HG02938 (cell line): ENCODE measurements around the gene FCAR.
"Not testable (repeated sequence)": the region's sequence is repeated elsewhere in the genome, so short reads cannot be mapped to it uniquely, and the experiment has no call there.

ENCODE experiments used
- ATAC-seq: cut with Tn5 transposase; IDR thresholded peaks from one replicate; pipeline ENCODE4 v1.9.1; 2021; ENCODE audit warnings: mild to moderate bottlenecking, moderate library complexity; ENCODE audit not compliant: unreplicated experiment

FCAR gene

DNA sequence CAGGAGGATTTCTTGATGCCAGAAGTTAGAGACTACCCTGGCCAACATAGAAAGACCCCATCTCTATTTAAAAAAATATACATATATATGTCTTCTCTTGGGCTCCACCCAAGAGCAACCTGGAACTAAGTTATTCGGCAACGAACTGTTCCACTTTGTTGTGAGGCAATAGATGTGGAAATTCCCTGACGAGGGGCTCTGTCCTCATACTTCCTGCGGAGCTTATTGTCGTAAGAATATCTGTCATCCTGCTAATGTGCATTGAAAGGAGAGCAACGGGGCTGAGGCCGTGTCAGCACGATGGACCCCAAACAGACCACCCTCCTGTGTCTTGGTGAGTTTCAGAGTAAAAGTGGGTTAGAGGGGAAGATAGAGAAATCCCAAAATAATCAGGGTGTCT, at the start of gene FCAR:
FCAR (plus strand) TSS at position 246 of the 400 bp plus-strand sequence; CDS start at position 301, 55 bp downstream.
- no peak for ATAC-seq

DNA sequence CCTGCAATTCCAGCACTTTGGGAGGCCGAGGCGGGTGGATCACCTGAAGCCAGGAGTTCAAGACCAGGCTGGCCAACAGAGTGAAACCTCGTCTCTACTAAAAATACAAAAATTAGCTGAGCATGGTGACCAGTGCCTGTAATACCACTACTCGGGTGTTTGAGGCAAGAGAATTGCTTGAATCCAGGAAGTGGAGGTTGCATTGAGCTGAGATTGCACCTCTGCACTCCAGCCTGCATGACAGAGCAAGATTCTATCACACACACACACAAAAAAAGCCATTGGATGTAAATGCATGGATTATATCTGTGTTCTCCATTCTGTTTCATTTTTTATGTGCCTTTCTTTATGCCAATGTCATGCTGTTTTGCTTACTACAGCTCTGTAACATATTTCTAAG, 49.6 kb upstream of the FCAR start:
- ATAC-seq = not testable (repeated sequence)

DNA sequence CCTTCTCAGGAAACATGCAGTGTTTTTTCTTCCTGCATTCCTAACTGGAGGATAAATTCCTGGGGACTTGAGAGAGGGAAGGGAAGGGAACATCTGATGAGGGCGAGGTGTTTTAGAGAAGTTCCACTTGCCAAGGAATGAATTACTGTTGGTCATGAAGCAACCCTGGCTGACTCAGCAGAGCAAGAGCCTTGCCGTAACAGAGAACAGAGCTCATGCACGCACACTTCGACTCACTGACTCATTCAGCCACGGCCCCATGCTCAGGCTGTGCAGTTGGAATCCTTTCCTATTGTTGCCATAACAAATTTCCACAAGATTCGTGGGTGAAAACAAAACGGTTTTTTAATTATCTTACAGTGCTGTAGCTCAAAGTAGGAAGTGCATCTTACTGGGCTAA, 48.7 kb upstream of the FCAR start:
- not testable (repeated sequence) for ATAC-seq

DNA sequence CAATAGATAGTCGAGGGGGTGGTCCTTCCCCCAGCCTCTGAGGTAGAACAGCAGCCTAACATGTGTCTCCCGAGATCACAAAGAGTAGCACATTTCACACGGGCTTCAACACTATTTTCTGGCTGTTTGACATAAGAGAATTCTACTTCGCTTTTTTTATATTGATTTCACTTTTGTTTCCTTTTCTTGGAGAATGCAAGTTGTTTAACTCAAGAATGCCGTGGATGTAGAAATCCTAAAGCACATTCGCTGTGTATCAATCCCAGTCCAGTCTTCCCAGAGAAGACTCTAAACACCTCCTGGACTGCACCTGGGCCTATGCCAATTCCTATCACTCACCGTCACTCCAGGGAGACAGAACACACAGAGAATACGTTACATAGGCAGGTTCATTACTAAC, 46.0 kb upstream of the FCAR start:
- ATAC-seq = not testable (repeated sequence)

DNA sequence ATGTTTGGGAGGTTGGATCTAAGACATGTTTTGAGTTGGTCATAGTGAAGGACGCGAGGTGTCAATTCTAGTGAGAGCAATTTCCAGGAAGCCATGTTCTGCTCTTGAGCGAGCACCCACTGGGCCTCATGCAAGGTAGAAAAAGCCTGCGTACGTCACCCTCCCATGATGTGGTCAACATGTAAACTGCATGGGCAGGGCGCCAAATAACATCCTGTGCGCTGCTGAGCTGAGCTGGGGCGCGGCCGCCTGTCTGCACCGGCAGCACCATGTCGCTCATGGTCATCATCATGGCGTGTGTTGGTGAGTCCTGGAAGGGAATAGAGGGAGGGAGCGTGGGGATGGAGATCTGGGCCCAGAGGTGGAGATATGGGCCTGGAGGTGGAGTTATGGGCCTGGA, 41.5 kb upstream of the FCAR start, which contains the start of gene KIR2DS4:
KIR2DS4 (plus strand) TSS at position 181 of the 400 bp plus-strand sequence.
- ATAC-seq = not testable (repeated sequence)

DNA sequence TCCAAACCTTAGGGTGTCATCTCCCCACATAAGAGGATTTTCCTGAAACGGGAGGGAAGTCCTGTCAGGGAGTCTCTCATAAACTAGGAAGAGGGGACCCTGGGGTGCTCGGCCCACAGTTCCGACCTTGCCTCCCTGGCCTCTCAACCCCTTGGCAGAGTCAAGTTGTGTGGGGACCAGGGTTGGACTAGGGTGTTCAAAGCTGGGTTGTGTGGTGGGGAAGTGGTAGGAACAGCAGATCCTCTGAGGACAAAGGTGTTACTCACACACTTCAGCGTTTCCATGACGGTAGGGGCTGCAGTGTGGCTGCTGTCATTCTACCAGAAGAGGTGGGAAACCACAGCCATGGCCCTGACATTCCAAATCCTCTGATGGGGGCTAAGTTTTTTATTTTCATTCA, 38.9 kb upstream of the FCAR start:
- ATAC-seq = not testable (repeated sequence)

DNA sequence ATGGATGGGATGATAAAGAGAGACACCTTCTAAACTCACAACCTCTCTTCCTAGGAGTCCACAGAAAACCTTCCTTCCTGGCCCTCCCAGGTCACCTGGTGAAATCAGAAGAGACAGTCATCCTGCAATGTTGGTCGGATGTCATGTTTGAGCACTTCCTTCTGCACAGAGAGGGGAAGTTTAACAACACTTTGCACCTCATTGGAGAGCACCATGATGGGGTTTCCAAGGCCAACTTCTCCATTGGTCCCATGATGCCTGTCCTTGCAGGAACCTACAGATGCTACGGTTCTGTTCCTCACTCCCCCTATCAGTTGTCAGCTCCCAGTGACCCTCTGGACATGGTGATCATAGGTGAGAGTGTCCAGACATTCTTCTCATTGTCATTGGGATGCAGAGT, 36.5 kb upstream of the FCAR start:
- not testable (repeated sequence) for ATAC-seq

DNA sequence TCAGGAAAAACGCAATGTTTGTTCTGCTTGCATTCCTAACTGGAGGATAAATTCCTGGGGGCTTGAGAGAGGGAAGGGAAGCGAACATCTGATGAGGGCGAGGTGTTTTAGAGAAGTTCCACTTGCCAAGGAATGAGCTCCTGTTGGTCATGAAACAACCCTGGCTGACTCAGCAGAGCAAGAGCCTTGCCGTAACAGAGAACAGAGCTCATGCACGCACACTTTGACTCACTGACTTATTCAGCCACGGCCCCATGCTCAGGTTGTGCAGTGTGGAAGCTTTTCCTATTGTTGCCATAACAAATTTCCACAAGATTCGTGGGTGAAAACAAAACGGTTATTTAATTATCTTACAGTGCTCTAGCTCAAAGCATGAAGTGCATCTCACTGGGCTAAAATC, 30.9 kb upstream of the FCAR start:
- ATAC-seq = not testable (repeated sequence)

DNA sequence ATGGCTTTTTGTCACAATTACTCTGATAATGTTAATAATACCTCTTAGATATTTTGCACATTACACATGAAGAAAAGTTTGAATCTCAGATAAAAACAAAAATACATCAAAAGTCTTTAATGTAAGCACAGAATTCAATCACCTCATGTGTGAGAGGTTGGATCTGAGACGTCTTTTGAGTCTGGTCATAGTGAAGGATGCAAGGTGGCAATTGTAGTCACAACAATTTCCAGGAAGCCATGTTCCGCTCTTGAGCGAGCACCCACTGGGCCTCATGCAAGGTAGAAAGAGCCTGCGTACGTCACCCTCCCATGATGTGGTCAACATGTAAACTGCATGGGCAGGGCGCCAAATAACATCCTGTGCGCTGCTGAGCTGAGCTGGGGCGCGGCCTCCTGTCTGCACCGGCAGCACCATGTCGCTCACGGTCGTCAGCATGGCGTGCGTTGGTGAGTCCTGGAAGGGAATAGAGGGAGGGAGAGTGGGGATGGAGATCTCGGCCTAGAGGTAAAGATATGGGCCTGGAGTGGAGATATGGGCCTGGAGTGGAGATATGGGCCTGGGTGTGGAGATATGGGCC, 23.9 kb upstream of the FCAR start, which contains the start of gene KIR3DL2:
KIR3DL2 (plus strand) TSS at position 383 of the 580 bp plus-strand sequence; CDS start at position 416, 33 bp downstream.
- ATAC-seq = not testable (repeated sequence)

DNA sequence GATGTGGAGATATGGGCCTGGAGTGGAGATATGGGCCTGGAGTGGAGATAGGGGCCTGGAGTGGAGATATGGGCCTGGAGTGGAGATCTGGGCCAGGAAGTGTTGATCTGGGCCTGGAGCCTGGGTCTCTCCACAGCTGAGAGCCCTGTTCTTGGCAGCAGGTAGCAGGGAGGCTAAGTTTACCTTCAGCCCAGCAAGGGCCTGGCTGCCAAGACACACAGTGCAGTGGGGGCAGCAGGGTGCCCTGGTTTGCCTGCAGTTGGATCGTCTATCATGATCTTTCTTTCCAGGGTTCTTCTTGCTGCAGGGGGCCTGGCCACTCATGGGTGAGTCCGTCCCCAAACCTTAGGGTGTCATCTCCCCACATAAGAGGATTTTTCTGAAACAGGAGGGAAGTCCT, 23.1 kb upstream of the FCAR start:
- no peak for ATAC-seq

DNA sequence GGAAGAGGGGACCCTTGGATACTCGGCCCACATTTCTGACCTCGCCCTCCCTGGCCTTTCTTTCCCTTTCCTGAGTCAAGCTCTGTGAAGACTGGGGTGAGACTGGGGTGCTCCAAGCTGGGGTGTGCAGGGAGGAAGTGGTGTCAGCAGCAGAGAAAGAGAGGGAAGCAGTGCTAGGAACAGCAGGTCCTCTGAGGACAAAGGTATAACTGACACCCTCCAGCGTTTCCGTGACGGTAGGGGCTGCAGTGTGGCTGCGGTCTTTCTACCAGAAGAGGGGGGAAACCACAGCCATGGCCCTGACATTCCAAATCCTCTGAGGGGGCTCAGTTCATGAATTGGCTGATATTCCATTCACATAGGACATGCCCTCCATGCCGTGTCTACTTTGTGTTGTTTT, 22.7 kb upstream of the FCAR start:
- ATAC-seq = no peak

DNA sequence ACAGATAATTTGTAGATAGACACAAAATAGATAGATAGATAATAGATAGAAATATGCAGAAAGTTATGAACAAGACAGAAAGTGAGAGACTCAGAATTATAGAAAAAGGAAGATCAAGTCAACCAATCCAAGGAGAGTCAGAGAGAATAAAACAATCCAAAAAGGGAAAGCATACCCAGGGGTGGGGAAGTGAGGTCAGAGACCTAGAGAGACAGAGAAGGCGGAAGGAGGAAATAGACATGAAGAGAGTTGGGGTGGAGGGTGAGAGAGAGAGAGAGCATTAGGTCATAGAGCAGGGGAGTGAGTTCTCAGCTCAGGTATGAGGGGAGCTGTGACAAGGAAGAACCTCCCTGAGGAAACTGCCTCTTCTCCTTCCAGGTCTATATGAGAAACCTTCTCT, 18.8 kb upstream of the FCAR start:
- not testable (repeated sequence) for ATAC-seq

DNA sequence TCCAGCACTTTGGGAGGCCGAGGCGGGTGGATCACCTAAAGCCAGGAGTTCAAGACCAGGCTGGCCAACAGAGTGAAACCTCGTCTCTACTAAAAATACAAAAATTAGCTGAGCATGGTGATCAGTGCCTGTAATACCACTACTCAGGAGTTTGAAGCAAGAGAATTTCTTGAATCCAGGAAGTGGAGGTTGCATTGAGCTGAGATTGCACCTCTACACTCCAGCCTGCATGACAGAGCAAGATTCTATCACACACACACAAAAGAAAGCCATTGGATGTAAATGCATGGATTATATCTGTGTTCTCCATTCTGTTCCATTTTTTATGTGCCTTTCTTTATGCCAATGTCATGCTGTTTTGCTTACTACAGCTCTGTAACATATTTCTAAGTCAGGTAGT, 15.6 kb upstream of the FCAR start:
- ATAC-seq = not testable (repeated sequence)

DNA sequence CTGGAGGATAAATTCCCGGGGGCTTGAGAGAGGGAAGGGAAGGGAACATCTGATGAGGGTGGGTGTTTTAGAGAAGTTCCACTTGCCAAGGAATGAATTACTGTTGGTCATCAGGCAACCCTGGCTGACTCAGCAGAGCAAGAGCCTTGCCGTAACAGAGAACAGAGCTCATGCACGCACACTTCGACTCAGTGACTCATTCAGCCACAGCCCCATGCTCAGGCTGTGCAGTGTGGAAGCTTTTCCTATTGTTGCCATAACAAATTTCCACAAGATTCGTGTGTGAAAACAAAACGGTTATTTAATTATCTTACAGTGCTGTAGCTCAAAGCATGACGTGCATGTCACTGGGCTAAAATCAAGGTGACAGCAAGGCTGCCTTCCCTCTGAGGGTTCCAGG, 14.6 kb upstream of the FCAR start:
- not testable (repeated sequence) for ATAC-seq

DNA sequence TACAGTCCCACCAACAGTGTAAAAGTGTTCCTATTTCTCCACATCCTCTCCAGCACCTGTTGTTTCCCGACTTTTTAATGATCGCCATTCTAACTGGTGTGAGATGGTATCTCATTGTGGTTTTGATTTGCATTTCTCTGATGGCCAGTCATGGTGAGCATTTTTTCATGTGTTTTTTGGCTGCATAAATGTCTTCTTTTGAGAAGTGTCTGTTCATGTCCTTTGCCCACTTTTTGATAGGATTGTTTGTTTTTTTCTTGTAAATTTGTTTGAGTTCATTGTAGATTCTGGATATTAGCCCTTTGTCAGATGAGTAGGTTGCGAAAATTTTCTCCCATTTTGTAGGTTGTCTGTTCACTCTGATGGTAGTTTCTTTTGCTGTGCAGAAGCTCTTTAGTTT, 10.6 kb upstream of the FCAR start:
- not testable (repeated sequence) for ATAC-seq

DNA sequence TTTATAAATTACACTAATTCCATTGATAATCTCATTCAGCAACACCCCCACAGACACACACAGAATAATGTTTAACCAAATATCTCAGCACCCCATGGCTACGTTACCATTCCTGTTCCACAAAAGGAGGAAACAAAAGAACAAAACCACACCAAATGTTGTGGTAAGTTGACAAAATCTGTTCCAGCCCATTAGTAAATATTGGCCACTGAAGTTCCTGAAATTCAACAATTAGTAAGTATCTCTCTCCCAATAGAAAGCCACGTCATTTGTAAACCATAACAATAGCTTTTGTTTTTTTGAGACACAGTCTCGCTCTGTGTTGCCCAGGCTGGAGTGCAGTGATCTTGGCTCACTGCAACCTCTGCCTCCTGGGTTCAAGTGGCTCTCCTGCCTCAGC, 2.3 kb upstream of the FCAR start:
- no peak for ATAC-seq

DNA sequence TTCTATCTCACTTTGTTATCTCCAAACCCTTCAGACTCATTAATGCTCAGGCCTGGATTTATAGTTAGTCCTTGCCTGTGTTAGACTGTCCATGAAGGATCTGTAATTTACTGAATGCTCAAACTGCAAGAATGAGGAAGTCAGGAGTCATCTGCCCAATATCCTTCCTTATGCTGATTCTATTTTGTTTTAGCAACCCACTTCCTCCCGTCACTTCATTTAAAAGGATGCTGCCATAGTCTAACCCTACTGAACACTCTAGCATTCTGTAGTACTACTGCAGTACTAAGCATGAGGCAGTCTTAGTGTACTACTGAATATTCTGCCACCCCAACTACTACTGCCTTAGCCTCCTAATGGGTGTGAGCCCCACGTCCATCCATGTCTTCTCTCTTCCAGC, 1.5 kb downstream of the FCAR start:
- no peak for ATAC-seq

DNA sequence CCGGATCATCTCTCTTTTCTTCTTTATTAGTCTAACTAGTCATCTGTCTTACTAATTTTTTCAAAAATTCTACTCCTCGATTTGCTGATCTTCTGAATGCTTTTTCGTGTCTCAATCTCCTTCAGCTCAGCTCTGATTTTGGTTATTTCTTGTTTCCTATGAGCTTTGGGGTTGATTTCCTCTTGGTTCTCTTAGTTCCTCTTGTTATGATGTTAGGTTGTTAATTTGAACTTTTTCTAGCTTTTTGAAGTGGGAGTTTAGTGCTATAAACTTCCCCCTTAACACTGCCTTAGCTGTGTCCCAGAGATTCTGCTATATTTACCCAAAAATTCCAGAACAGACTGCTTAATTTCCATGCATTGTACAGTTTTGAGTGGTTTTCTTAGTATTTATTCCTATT, 3.4 kb downstream of the FCAR start:
- no peak for ATAC-seq

DNA sequence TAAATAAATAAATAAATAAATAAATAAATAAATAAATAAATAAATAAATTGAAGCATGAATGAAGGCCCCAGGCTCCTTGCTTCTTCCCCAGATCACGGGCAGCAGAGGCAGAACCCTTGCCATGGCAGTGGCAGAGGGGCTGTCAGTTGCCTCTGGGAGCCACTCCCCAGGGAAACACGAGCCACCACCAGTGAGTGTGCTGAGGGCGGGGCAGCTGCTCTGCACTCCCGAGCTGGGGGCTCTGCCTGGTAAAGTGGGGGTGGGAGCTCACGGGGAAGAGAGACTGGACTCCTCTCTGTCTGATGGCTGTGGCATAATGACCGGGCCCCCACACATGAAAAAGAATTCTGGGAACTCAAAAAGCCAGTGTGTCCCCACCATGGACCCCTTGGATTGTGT, 7.8 kb downstream of the FCAR start:
- ATAC-seq = no peak

DNA sequence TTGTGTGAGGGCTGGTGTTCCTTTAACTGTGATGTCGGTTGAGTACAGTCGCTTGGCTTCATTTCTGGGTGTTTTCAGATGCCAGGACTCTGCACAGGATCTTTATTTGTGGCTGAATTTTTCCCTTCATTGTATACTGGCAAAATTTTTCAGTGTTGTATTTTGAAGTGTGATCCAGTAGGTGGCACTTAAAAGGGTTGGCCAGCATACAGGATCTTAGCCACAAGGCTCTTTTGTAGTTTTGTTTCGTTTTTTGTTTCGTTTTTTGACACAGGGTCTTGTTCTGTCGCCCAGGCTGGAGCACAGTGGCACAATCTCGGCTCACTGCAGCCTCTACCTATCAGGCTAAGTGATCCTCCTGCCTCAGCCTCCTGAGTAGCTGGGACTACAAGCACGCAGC, 8.7 kb downstream of the FCAR start:
- no peak for ATAC-seq

DNA sequence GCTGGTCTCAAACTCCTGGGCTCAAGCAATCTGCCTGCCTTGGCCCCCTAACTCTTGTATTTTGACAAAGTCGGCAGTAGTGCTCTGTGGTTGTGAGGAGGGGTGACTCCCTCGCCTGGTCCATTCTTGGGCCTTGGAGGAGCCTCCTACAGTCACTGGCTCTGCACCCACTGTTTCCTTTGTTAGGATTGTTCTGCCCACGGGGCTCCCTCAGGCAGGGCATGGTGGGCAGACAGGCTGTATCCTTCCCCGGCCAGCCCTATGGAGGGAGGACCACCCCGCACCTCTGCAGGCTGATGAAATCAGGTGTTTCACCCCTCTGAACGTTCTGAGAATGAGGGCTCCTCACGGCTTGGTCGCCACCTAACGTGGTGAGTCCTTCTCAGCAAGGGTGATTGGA, 9.2 kb downstream of the FCAR start:
- ATAC-seq = no peak

DNA sequence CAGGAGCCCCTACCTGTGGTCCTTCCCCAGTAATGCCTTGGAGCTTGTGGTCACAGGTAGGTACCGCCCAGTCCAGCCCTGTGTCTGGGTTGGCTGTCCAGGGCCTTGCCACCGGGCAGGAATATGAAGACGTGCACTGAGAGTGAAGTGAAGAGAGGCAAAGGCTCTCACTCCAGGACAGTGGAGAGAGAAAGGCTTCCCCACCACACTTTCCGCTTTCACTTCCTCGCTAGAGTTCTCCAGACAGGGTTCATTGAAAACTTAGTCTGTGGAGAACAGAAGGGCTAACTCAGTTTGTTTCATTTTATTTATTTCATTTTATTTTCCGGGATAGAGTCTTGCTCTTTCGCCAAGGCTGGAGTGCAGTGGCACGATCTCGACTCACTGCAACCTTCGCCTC, 14.2 kb downstream of the FCAR start:
- ATAC-seq = no peak

DNA sequence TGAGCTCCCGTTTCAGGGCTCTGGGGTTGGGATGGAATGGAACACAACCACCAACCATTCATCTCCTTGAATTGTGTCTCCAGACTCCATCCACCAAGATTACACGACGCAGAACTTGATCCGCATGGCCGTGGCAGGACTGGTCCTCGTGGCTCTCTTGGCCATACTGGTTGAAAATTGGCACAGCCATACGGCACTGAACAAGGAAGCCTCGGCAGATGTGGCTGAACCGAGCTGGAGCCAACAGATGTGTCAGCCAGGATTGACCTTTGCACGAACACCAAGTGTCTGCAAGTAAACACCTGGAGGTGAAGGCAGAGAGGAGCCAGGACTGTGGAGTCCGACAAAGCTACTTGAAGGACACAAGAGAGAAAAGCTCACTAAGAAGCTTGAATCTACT, 15.5 kb downstream of the FCAR start:
- ATAC-seq = no peak
